ENCODE data around the gene ADARB1. TPM values are rescaled to one million over a fixed set of nuclear protein-coding genes. Genes with fewer than 3 reads are reported as not detected.

Gene ADARB1
- total RNA-seq, 4 donors from 2014 or later = 107 to 231 (median 201) TPM

- no peaks in the 10 kb centered on the region for H3K27me3 ChIP-seq
- H3K9me3 ChIP-seq = no peaks in the 10 kb centered on the region
- peaks cover 22 to 80% (median 48%) of the 10 kb centered on the region in 4 donors for H3K36me3 ChIP-seq
- no peak overlapping the region for H3K4me3 ChIP-seq
- 86% methylated on average over 5 of the region's 5 CpGs for WGBS
- intact Hi-C loops (cut with DNase I) = no loop called here
- no peaks in the 10 kb centered on the region for H3K4me1 ChIP-seq
- H3K27ac ChIP-seq (replicated peaks in 1 of 4) = no peak overlapping the region
- DNase-seq (ENCODE audit: extremely low spot score) = no peak
- TF ChIP-seq POLR2AphosphoS5 (IDR thresholded peaks at IDR 0.05) (no peak), EP300 (IDR thresholded peaks at IDR 0.05) (no peak), CTCF (IDR thresholded peaks at IDR 0.05) (no peak)
Measured at GRCh38 chr21:45196620-45197019, 122.2 kb downstream of the ADARB1 start.

- WGBS = 84% methylated on average over 6 of the region's 7 CpGs
- no peak for DNase-seq (ENCODE audit: extremely low spot score)
- H3K36me3 ChIP-seq = peaks cover 28 to 84% (median 57%) of the 10 kb centered on the region in 4 donors
- H3K4me3 ChIP-seq = no peak overlapping the region
- no peak overlapping the region for H3K27ac ChIP-seq (replicated peaks in 1 of 4)
- TF ChIP-seq EP300 (IDR thresholded peaks at IDR 0.05) (no peak), CTCF (IDR thresholded peaks at IDR 0.05) (no peak), POLR2AphosphoS5 (IDR thresholded peaks at IDR 0.05) (no peak), POLR2A (IDR thresholded peaks at IDR 0.05; ENCODE audit: low read depth) (no peak)
- no peaks in the 10 kb centered on the region for H3K27me3 ChIP-seq
- H3K9me3 ChIP-seq = no peaks in the 10 kb centered on the region
- no peaks in the 10 kb centered on the region for H3K4me1 ChIP-seq
- intact Hi-C loops (cut with DNase I) = no loop called here
Measured at GRCh38 chr21:45199201-45199600, 124.8 kb downstream of the ADARB1 start.

GRCh38 chr21:45200031-45200430 lies 125.7 kb downstream of the ADARB1 start:
- no peaks in the 10 kb centered on the region for H3K4me1 ChIP-seq
- no peak overlapping the region for H3K27ac ChIP-seq (replicated peaks in 1 of 4)
- intact Hi-C loops (cut with DNase I) = no loop called here
- DNase-seq (ENCODE audit: extremely low spot score) = no peak
- H3K27me3 ChIP-seq = no peaks in the 10 kb centered on the region
- TF ChIP-seq POLR2AphosphoS5 (IDR thresholded peaks at IDR 0.05) = no peak
- no peak for TF ChIP-seq POLR2A (IDR thresholded peaks at IDR 0.05; ENCODE audit: low read depth)
- TF ChIP-seq EP300 (IDR thresholded peaks at IDR 0.05) = no peak
- no peak for TF ChIP-seq CTCF (IDR thresholded peaks at IDR 0.05)
- H3K9me3 ChIP-seq = no peaks in the 10 kb centered on the region
- H3K4me3 ChIP-seq = no peak overlapping the region
- H3K36me3 ChIP-seq = peaks cover 36 to 86% (median 63%) of the 10 kb centered on the region in 4 donors
- WGBS = 94% methylated on average over 8 of the region's 8 CpGs

- Histone ChIP-seq H3K9me3 (no peaks in the 10 kb centered on the region), H3K27ac (replicated peaks in 1 of 4) (no peak overlapping the region), H3K4me1 (no peaks in the 10 kb centered on the region), H3K27me3 (no peaks in the 10 kb centered on the region), H3K36me3 (peaks cover 43 to 89% (median 69%) of the 10 kb centered on the region in 4 donors), H3K4me3 (no peak overlapping the region)
- WGBS = 84% methylated on average over 14 of the region's 16 CpGs
- TF ChIP-seq POLR2A (IDR thresholded peaks at IDR 0.05; ENCODE audit: low read depth) (no peak), POLR2AphosphoS5 (IDR thresholded peaks at IDR 0.05) (no peak), CTCF (IDR thresholded peaks at IDR 0.05) (no peak), EP300 (IDR thresholded peaks at IDR 0.05) (no peak)
- intact Hi-C loops (cut with DNase I) = no loop called here
- DNase-seq (ENCODE audit: extremely low spot score) = no peak
Measured at GRCh38 chr21:45200581-45201296, 126.4 kb downstream of the ADARB1 start.

- Histone ChIP-seq H3K27me3 (no peaks in the 10 kb centered on the region), H3K4me3 (no peak overlapping the region), H3K27ac (replicated peaks in 1 of 4) (no peak overlapping the region), H3K9me3 (no peaks in the 10 kb centered on the region), H3K4me1 (no peaks in the 10 kb centered on the region), H3K36me3 (peaks cover 48 to 94% (median 73%) of the 10 kb centered on the region in 4 donors)
- DNase-seq (ENCODE audit: extremely low spot score) = no peak
- no peak for TF ChIP-seq EP300 (IDR thresholded peaks at IDR 0.05)
- TF ChIP-seq CTCF (IDR thresholded peaks at IDR 0.05) = no peak
- TF ChIP-seq POLR2AphosphoS5 (IDR thresholded peaks at IDR 0.05) = no peak
- TF ChIP-seq POLR2A (IDR thresholded peaks at IDR 0.05; ENCODE audit: low read depth) = no peak
- intact Hi-C loops (cut with DNase I) = no loop called here
- WGBS = 93% methylated on average over 9 of the region's 9 CpGs
Measured at GRCh38 chr21:45202344-45202743, 128.0 kb downstream of the ADARB1 start.
